Measurements from ENCODE around the gene NUP210L. TPM values are rescaled to one million over a fixed set of nuclear protein-coding genes. Genes with fewer than 3 reads are reported as not detected.
"Not testable (repeated sequence)": the region's sequence is repeated elsewhere in the genome, so short reads cannot be mapped to it uniquely, and the experiment has no call there.

The NUP210L gene
- total RNA-seq, 2 experiments from 2014 or later = 0.04 TPM; not detected in 1

DNA sequence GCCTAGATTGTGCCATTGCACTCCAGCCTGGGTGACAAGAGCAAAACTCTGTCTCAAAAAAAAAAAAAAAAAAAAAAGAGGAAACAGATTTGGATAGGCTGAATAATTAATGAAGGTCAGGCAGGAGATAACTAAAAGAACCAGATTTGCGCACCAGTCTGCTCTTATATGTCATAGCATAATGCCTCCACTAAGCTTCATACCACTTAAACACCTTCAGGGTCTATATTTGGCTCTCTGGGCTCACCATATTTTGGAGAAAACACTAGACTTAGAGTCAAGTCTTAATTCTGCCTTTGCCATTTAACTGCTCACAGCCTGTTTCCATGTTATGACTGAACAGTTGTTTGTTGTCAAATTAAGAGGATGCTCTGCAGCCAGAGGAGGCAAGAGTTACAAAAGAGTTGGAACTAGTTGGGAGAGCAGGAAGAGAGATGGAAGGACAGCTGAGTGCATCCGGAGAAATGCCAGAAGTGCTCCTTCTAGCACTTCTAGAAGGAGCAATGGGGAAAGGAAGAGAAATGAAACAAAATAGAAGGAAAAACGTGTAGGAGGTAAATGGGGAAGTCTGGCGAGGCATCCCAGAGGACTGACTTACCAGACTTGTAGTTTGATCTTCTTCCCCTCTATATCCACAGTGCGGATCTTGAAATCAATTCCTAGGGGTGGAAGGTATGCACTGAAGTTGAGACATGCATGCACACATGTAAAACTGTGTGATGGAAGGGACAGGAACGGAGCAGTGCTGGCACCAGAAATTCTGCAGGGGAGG lies 170.6 kb downstream of the NUP210L start:
- ChIA-PET CTCF (interaction anchor here (0.6 to 4.8 kb wide), 7 partner anchors 7 to 407 kb away, joined by 3 to 47 read pairs (median 18); partner anchors contain the start of genes DENND4B, JTB and SLC39A1), POLR2A (interaction anchor here (0.5 kb wide), 1 partner anchor 162 kb away, joined by 4 read pairs; no protein-coding TSS in a partner anchor)

DNA sequence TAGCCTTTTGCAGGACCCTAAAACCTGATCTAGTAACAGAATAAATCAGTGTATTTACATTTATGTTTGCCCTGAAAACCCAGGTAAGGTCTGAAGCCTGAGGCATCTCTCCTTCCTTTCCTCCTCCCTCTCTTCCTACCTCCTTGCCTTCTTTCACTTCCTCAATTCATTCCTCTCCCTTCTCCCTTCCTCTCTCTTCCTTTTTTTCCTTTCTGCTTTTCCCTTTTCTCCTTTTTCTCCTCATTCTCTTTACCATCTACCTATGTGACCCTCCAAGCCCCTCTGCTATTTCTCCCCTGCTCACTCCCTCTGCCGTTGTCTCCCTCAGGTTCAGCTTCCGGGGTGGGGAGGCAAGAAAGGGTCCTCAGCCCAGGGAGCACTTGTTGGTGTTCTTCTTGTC lies 173.1 kb downstream of the NUP210L start:
- CTCF ChIA-PET, POLR2A ChIA-PET: not testable (repeated sequence)

- CTCF ChIA-PET = interaction anchor here (2.7 to 4.7 kb wide), 2 partner anchors 8 to 12 kb away, joined by 21 to 33 read pairs; partner anchors contain the start of genes CREB3L4 and RAB13
Measured at GRCh38 chr1:153979091-153979490, 175.8 kb downstream of the NUP210L start.

GRCh38 chr1:153978274-153978909 lies 176.5 kb downstream of the NUP210L start:
- ChIA-PET CTCF (interaction anchor here (1.2 to 4.7 kb wide), 6 partner anchors 9 to 187 kb away, joined by 3 to 33 read pairs (median 4); partner anchors contain the start of genes CREB3L4, CRTC2, RAB13 and RPS27), POLR2A (interaction anchor here (0.6 to 3.7 kb wide), 9 partner anchors 8 to 150 kb away, joined by 3 to 37 read pairs (median 8); partner anchors contain the start of genes CREB3L4, DENND4B, RAB13 and RPS27)

More at GRCh38 chr1:153979091-153979490, 175.8 kb downstream of the NUP210L start:
- POLR2A ChIA-PET = interaction anchor here (0.6 to 3.5 kb wide), 3 partner anchors 12 to 110 kb away, joined by 3 to 21 read pairs (median 3); partner anchors contain the start of gene RPS27

- ChIA-PET POLR2A (interaction anchor here (0.7 to 3.7 kb wide), 10 partner anchors 9 to 149 kb away, joined by 3 to 37 read pairs (median 6); partner anchors contain the start of genes CREB3L4, DENND4B, GATAD2B and RAB13), CTCF (interaction anchor here (0.6 to 4.7 kb wide), 9 partner anchors 9 to 320 kb away, joined by 3 to 33 read pairs (median 5); partner anchors contain the start of genes CREB3L4, CRTC2, DENND4B and RAB13)
Measured at GRCh38 chr1:153977250-153978240, 177.3 kb downstream of the NUP210L start, which contains the start of gene JTB. Gene JTB (minus strand): TSS chr1:153977674. CDS start chr1:153977252, 422 bp downstream.

DNA sequence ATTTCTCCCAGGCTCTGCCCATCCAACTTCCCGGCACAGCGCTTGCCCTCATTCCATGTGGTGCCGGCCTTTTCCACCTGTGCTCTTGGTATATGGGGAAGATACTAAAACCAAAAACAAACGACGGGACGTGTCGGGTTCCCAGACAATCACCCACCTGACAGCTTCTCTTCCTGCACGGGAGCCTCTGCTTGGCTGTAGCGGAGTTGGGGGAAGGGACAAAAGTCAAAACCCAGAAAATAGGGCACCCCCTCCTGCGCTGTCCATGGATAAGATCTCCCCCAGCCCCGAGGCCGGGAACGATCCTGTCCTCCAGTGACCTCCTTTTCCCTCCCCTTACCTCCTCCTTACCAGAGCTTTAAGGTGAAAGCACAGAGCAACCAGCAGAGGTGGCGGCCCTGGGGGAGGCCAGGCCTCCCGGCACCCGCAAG lies 178.0 kb downstream of the NUP210L start:
- CTCF ChIA-PET = interaction anchor here (0.6 to 4.7 kb wide), 7 partner anchors 10 to 321 kb away, joined by 3 to 33 read pairs (median 5); partner anchors contain the start of genes CREB3L4, RAB13, RPS27 and SLC39A1
- POLR2A ChIA-PET = interaction anchor here (1.0 to 3.7 kb wide), 7 partner anchors 10 to 54 kb away, joined by 3 to 37 read pairs (median 8); partner anchors contain the start of genes CREB3L4, GATAD2B, RAB13 and RPS27

DNA sequence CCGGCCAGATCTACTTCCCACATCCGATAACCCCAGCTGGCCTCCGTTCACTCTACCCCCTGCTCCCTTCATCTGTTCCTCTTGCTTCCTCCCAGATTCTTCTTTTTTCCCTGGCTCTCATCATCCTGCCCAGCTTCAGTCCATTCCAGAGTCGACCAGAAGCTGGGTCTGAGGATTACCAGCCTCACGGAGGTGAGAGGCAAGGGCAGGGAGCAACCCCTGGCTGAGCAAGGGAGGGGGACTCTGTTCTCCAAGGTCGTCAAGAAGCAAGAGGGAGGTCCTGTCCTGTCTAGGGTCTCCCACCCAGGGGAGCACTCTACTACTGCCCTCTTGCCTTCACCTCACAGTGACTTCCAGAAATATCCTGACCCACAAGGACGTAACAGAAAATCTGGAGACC lies 181.3 kb downstream of the NUP210L start:
- ChIA-PET CTCF (interaction anchor here (0.6 to 2.2 kb wide), 3 partner anchors 13 to 27 kb away, joined by 3 to 5 read pairs (median 4); partner anchors contain the start of genes DENND4B and RAB13), POLR2A (no interaction called here)

- POLR2A ChIA-PET = no interaction called here
Measured at GRCh38 chr1:153973071-153973470, 181.8 kb downstream of the NUP210L start.

DNA sequence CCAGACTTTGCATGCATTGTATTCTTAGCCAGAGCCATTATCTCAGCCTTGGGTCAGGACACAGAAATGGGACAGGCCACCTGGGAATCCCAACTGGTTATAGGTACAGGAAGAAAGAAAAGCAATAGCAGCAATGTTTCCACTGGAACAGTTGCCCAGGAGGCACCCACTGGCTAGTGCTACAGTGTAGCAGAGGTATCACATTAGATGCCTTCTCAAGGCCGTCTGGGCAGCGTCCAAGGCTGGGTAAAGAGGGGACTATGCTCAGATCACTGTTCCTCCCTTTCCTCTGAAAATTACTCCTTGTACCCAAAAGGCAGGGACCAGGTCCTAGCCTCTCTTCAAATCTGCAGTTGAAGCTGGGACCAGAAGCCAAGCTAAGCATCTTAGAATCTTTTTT lies 184.5 kb downstream of the NUP210L start:
- CTCF ChIA-PET = interaction anchor here (0.7 to 1.0 kb wide), 2 partner anchors 24 to 384 kb away, joined by 3 to 6 read pairs; no protein-coding TSS in a partner anchor
- POLR2A ChIA-PET = no interaction called here

More at GRCh38 chr1:153973071-153973470, 181.8 kb downstream of the NUP210L start:
- CTCF ChIA-PET = interaction anchor here (0.6 to 2.2 kb wide), 3 partner anchors 14 to 26 kb away, joined by 3 to 5 read pairs (median 4); partner anchors contain the start of genes DENND4B and RAB13

DNA sequence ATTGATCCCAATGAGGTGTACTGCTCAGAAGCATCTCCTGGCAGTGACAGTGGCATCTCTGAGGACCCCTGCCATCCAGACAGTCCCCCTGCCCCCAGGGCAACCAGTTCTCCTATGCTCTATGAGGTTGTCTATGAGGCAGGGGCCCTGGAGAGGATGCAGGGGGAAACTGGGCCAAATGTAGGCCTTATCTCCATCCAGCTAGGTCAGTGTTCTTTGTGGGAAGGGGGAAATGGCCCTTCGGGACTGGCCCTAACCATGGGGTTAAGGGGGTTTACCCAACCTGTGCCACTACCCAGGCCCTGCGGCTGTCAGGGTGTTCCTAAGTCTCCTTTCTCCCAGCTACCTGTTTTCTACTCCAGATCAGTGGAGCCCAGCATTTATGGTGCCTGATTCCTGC lies 185.9 kb downstream of the NUP210L start:
- POLR2A ChIA-PET = interaction anchor here (0.8 to 1.0 kb wide), 2 partner anchors 23 to 335 kb away, joined by 3 read pairs; partner anchors contain the start of genes CHTOP and DENND4B
- CTCF ChIA-PET = interaction anchor here (4.1 kb wide), 2 partner anchors 18 to 22 kb away, joined by 17 to 31 read pairs; partner anchors contain the start of genes DENND4B and RAB13

DNA sequence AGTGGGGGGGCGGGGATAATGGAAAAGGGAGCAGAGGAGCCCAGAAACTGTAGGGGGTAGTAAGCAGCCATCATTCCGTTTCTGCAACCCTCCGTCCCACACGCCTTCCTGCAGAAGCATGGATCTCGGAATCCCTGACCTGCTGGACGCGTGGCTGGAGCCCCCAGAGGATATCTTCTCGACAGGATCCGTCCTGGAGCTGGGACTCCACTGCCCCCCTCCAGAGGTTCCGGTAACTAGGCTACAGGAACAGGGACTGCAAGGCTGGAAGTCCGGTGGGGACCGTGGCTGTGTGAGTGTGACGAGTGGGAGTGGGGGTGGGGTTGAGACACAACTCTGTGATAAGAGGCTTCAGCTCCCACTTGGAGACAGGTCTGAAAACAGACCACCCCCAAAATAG lies 186.5 kb downstream of the NUP210L start:
- CTCF ChIA-PET = interaction anchor here (2.8 to 4.1 kb wide), 3 partner anchors 9 to 21 kb away, joined by 17 to 31 read pairs (median 21); partner anchors contain the start of genes DENND4B, JTB and RAB13
- POLR2A ChIA-PET = interaction anchor here (0.8 to 3.8 kb wide), 4 partner anchors 8 to 334 kb away, joined by 3 to 37 read pairs (median 13); partner anchors contain the start of genes CHTOP, DENND4B, JTB and RPS27

DNA sequence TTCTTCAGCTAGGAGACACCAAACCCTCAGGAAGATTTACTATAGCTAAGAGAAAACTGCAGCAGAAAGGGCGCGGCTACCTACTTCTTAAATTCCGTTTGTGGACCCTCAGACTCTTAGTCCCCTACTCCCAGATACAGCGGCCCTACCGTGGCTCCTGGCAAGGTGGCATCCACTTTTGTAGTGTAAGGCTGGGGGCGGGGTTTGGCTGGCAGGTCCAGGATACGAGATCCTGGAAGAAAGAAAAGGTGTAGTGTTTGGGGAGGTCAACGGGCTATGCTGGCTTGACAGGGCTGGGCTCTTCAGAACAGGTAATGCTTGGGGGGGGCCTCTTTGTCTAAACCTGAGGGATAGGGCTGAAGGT lies 186.9 kb downstream of the NUP210L start:
- CTCF ChIA-PET = interaction anchor here (1.0 to 4.1 kb wide), 8 partner anchors 10 to 290 kb away, joined by 3 to 31 read pairs (median 8); partner anchors contain the start of genes CRTC2, DENND4B, JTB and NPR1
- POLR2A ChIA-PET = interaction anchor here (0.8 to 3.8 kb wide), 7 partner anchors 9 to 334 kb away, joined by 3 to 37 read pairs (median 4); partner anchors contain the start of genes CHTOP, CRTC2, DENND4B and JTB

GRCh38 chr1:153967107-153967999 lies 187.5 kb downstream of the NUP210L start, which contains the start of gene CREB3L4:
Gene CREB3L4 (plus strand): TSS chr1:153967902. CDS start chr1:153968526, 624 bp downstream.
- ChIA-PET POLR2A (interaction anchor here (0.6 to 3.8 kb wide), 10 partner anchors 9 to 334 kb away, joined by 3 to 37 read pairs (median 6); partner anchors contain the start of genes CHTOP, CRTC2, DENND4B and JTB), CTCF (interaction anchor here (0.8 to 4.1 kb wide), 11 partner anchors 9 to 289 kb away, joined by 3 to 31 read pairs (median 5); partner anchors contain the start of genes CRTC2, DENND4B, JTB and NPR1)

DNA sequence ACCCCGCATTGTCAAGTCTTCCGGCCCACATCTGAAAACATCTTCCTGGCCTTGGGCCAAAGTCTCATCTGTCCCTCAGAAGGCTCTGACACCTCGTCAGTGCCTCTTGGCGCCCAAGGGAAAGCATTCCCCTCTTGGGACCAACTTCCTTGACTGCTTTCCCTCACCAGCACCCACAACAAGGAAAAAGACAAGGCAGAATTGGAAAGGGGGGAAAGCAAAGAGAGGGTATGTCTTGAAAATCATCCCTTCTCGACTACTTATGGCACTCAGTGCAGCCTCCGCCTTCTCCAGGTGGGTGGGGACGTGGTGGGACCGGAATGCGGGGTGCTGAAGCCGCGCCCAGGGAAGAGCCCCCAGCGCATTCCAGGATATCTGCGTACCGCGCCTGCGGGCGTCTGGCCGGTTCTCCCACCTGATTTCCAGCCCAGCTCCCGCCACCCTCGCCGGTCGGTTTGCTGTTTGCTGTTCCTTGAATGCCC lies 191.0 kb downstream of the NUP210L start:
- POLR2A ChIA-PET = interaction anchor here (0.6 to 2.2 kb wide), 5 partner anchors 8 to 160 kb away, joined by 4 to 21 read pairs (median 5); partner anchors contain the start of genes DENND4B and RPS27

More for the DNA sequence above, 191.0 kb downstream of the NUP210L start:
- CTCF ChIA-PET = interaction anchor here (0.9 to 2.5 kb wide), 4 partner anchors 12 to 22 kb away, joined by 4 to 18 read pairs (median 8); partner anchors contain the start of genes DENND4B, JTB and RAB13

Measured in activated CD8-positive, alpha-beta memory T cell treated with anti-CD3 and anti-CD28 coated beads for 36 hours (primary cell).